GM10248 (cell line): ENCODE measurements around the gene F8.
"Not testable (repeated sequence)": the region's sequence is repeated elsewhere in the genome, so short reads cannot be mapped to it uniquely, and the experiment has no call there.

Source experiments
- CTCF ChIA-PET: fragments of 300-600 bp; sonication (Branson Sonifier 250); formaldehyde crosslinking; extraction: SDS; loops from one replicate; lab custom pipeline; 2021; ENCODE audit warnings: antibody characterized with exemption; lab: Yijun Ruan, JAX
- POLR2A ChIA-PET: fragments of 350-650 bp; sonication (Branson Sonifier 250); formaldehyde crosslinking; extraction: SDS; loops from one replicate; lab custom pipeline; 2020; ENCODE audit warnings: antibody characterized with exemption; lab: Yijun Ruan, JAX
- DNase-seq: peaks from one replicate; pipeline ENCODE4 v3.0.0; 2012; ENCODE audit errors: extremely low spot score
- CTCF ChIP-seq: IDR thresholded peaks from 2 replicates; pipeline ENCODE4 v1.5.1; 2012; ENCODE audit warnings: mild to moderate bottlenecking, low read depth; ENCODE audit errors: extremely low read depth, missing control alignments, control extremely low read depth

F8 gene

DNA sequence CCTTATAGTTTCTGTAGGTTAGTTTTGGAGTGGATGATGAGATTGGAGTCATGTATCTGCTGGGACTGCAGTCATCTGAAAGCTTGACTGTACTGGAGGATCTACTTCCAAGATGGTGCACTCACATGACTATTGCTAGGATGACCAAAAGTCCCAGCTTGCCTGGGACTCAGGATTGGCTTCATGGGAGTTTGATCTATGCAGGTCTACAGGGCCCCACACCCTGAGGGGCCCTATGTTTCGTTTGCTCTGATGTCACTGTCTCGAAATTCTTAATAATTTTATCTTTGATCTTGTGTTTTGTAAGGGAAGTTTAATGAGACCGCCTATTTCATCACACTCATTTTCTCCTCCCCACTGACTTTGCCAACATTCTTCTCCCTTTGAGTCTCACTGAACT, 188.0 kb downstream of the F8 start, which contains the start of gene SMIM9:
SMIM9 (minus strand) TSS at position 101 of the 400 bp plus-strand sequence. CDS start 3,806 bp downstream, outside the sequence.
- no peak for TF ChIP-seq CTCF
- no peak for DNase-seq
- CTCF ChIA-PET: interaction anchor here (0.7 to 1.5 kb wide), 2 partner anchors 72 to 87 kb away, joined by 3 to 4 read pairs; partner anchors contain the start of gene DKC1
- POLR2A ChIA-PET: no interaction called here

DNA sequence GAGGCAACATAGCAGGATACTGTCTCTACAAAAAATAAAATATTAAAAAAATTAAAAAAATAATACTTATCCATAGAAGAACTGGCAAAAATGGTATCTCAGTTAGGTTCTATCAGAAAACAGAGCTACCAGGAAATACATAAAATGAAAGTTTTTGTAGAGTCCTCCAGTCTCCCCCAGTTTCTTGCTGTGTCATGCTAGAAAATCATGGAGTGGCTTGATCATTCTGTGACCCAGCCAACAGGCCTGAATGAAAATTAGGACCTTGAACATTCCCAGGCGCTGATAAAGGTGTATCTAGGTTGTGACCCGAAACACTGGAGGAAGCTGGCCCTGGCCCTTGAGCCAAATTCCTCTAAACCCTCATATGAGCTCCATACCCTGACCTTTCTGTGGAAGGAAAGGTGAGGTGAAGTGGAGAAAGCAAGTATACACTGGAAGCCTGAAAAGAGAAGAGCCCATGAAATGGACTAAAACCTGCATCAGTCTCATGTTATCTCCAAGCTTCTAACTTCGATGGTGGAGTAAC, 188.7 kb downstream of the F8 start:
- no peak for DNase-seq
- TF ChIP-seq CTCF: no peak
- POLR2A ChIA-PET: no interaction called here
- CTCF ChIA-PET: interaction anchor here (1.5 kb wide), 1 partner anchor 71 kb away, joined by 4 read pairs; the partner anchor contains the start of gene DKC1

GRCh38 chrX:154829926-154830442, 192.5 kb downstream of the F8 start:
- no peak for DNase-seq
- POLR2A ChIA-PET: no interaction called here
- CTCF ChIA-PET: interaction anchor here (1.8 kb wide), 1 partner anchor 11 kb away, joined by 4 read pairs; no protein-coding TSS in a partner anchor
- TF ChIP-seq CTCF: no peak

- TF ChIP-seq CTCF: no peak
- CTCF ChIA-PET: interaction anchor here (0.9 to 1.8 kb wide), 2 partner anchors 9 to 12 kb away, joined by 3 to 4 read pairs; no protein-coding TSS in a partner anchor
- POLR2A ChIA-PET: no interaction called here
- no peak for DNase-seq
These were observed 193.4 kb downstream of the F8 start for GRCh38 chrX:154829134-154829533.

DNA sequence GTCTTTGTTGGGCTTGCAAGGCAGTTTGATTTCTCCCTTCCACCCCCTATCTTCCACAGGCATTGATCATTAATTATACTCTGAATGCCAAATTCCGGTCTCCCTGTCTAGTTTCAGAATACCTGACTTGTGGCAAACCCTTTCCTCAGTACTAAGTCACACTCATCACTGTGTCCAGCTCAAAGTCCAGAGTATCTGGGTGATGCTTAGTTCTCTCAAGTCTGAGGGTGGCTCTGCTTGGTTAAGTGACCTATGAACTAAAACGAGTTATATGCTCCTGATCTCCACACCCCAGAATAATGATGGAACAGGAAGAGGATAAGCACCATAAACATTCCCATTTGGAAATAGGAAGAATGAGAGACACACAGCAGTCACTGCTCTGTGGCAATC, 194.5 kb downstream of the F8 start:
- TF ChIP-seq CTCF: no peak
- DNase-seq: no peak
- POLR2A ChIA-PET: no interaction called here
- CTCF ChIA-PET: interaction anchor here (0.9 to 1.4 kb wide), 2 partner anchors 12 to 79 kb away, joined by 3 to 5 read pairs; no protein-coding TSS in a partner anchor

DNA sequence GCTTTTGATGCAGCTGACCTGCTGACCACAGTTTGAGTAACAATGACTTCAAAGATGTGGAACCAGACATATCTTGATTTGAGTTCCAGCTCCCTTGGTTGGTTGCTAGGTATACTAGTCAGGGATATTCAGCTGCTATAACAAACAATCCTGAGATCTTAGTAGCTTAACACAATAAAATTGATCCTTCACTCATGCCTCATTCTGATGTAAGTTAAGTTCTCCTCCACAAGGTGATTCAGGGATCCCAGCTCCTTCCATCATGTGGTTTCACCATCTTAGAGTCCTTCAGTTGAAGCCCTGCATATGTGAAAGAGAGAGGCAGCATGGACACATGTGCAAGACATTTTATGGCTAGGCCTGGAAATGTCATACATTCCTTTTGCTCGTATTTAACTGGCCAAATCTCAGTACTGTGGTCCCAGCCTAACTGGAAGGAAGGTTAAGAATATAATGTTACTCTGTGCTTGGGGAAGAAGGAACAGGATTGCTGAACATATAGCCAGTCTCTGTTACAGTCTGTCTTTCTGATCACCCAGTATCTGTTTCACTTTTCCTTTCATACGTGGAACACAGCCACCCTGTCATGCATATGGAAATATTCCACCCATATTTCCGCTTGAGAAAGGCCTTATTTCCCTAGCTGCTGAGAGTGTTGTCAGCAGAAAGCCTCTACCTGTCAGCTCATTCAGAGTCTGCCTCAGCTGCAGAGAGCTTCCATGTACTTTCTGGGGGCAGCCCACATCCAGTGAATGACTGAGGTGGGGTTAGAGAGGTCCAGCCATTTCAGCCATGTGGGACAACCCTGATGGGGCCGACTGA, 195.1 kb downstream of the F8 start:
- CTCF ChIA-PET: interaction anchor here (0.7 to 1.4 kb wide), 3 partner anchors 13 to 90 kb away, joined by 3 to 5 read pairs (median 3); no protein-coding TSS in a partner anchor
- no peak for TF ChIP-seq CTCF
- POLR2A ChIA-PET: no interaction called here
- peak; percentile 29 for DNase-seq

GRCh38 chrX:154825586-154825985, 196.9 kb downstream of the F8 start:
- POLR2A ChIA-PET, DNase-seq, CTCF ChIA-PET: not testable (repeated sequence)
